ELR (cell line): ENCODE results near the gene ZCCHC14.
A peak's percentile ranks its signal among the peaks of the same experiment; 100 is the strongest.
"Not testable (repeated sequence)": the region's sequence is repeated elsewhere in the genome, so short reads cannot be mapped to it uniquely, and the experiment has no call there.

Experiments used
- DNase-seq: peaks from one replicate; pipeline ENCODE4 v3.0.0-alpha.2; 2015; ENCODE audit warnings: low read depth

ZCCHC14 gene

GRCh38 chr16:87524407-87524806 lies 31.6 kb upstream of the ZCCHC14 start:
- no peak for DNase-seq

- not testable (repeated sequence) for DNase-seq
Measured at GRCh38 chr16:87523605-87524004, 30.8 kb upstream of the ZCCHC14 start.

- not testable (repeated sequence) for DNase-seq
Measured at GRCh38 chr16:87521764-87522163, 28.9 kb upstream of the ZCCHC14 start.

- not testable (repeated sequence) for DNase-seq
Measured at GRCh38 chr16:87519170-87519569, 26.3 kb upstream of the ZCCHC14 start.

- peak; percentile 16 for DNase-seq
Measured at GRCh38 chr16:87518430-87519051, 25.7 kb upstream of the ZCCHC14 start.

- peak; percentile 42 for DNase-seq
Measured at GRCh38 chr16:87517610-87518429, 25.0 kb upstream of the ZCCHC14 start.

GRCh38 chr16:87516361-87516760 lies 23.5 kb upstream of the ZCCHC14 start:
- DNase-seq = no peak

GRCh38 chr16:87515475-87516330 lies 22.9 kb upstream of the ZCCHC14 start:
- DNase-seq = no peak

- DNase-seq = not testable (repeated sequence)
Measured at GRCh38 chr16:87509778-87510177, 17.0 kb upstream of the ZCCHC14 start.

- no peak for DNase-seq
Measured at GRCh38 chr16:87507351-87508069, 14.7 kb upstream of the ZCCHC14 start.

GRCh38 chr16:87506423-87507350 lies 13.9 kb upstream of the ZCCHC14 start:
- no peak for DNase-seq

- no peak for DNase-seq
Measured at GRCh38 chr16:87505834-87506233, 13.0 kb upstream of the ZCCHC14 start.

GRCh38 chr16:87503232-87503937 lies 10.6 kb upstream of the ZCCHC14 start:
- not testable (repeated sequence) for DNase-seq

- no peak for DNase-seq
Measured at GRCh38 chr16:87502308-87502969, 9.6 kb upstream of the ZCCHC14 start.

- DNase-seq = no peak
Measured at GRCh38 chr16:87501117-87501516, 8.3 kb upstream of the ZCCHC14 start.

GRCh38 chr16:87499189-87499486 lies 6.3 kb upstream of the ZCCHC14 start:
- peak; percentile 86 for DNase-seq

- no peak for DNase-seq
Measured at GRCh38 chr16:87498324-87499188, 5.7 kb upstream of the ZCCHC14 start.

GRCh38 chr16:87497767-87498290 lies 5.0 kb upstream of the ZCCHC14 start:
- DNase-seq = not testable (repeated sequence)
